ENCODE results near the gene RSU1. TPM values are rescaled to one million over a fixed set of nuclear protein-coding genes. Genes with fewer than 3 reads are reported as not detected.

Gene RSU1
- total RNA-seq, 4 donors from 2014 or later, result 41.4 to 58.7 (median 57.4) TPM

- WGBS, result 97% methylated on average over 2 of the region's 2 CpGs
- Histone ChIP-seq H3K27me3 (no peaks in the 10 kb centered on the region), H3K4me1 (no peaks in the 10 kb centered on the region), H3K27ac (no peak overlapping the region), H3K9me3 (no peaks in the 10 kb centered on the region), H3K4me3 (no peak overlapping the region), H3K36me3 (peaks cover 14% of the 10 kb centered on the region)
- TF ChIP-seq EP300 (IDR thresholded peaks at IDR 0.05) (no peak), POLR2AphosphoS5 (IDR thresholded peaks at IDR 0.05) (no peak), CTCF (IDR thresholded peaks at IDR 0.05) (no peak), POLR2A (IDR thresholded peaks at IDR 0.05) (no peak)
- no peak for DNase-seq (ENCODE audit: low spot score in 2 of 2)
Measured at GRCh38 chr10:16737420-16737819, 79.8 kb downstream of the RSU1 start.

GRCh38 chr10:16735671-16736070, 81.6 kb downstream of the RSU1 start:
- Histone ChIP-seq H3K27me3 (no peaks in the 10 kb centered on the region), H3K9me3 (no peaks in the 10 kb centered on the region), H3K4me1 (no peaks in the 10 kb centered on the region), H3K36me3 (peaks cover 11% of the 10 kb centered on the region), H3K4me3 (no peak overlapping the region), H3K27ac (no peak overlapping the region)
- WGBS, result 90% methylated on average over 3 of the region's 3 CpGs
- DNase-seq (ENCODE audit: low spot score in 2 of 2), result no peak
- no peak for TF ChIP-seq POLR2AphosphoS5 (IDR thresholded peaks at IDR 0.05)
- TF ChIP-seq EP300 (IDR thresholded peaks at IDR 0.05), result no peak
- TF ChIP-seq CTCF (IDR thresholded peaks at IDR 0.05), result no peak
- no peak for TF ChIP-seq POLR2A (IDR thresholded peaks at IDR 0.05)

- H3K9me3 ChIP-seq, result no peaks in the 10 kb centered on the region
- TF ChIP-seq EP300 (IDR thresholded peaks at IDR 0.05), result no peak
- TF ChIP-seq CTCF (IDR thresholded peaks at IDR 0.05), result no peak
- TF ChIP-seq POLR2A (IDR thresholded peaks at IDR 0.05), result no peak
- no peak for TF ChIP-seq POLR2AphosphoS5 (IDR thresholded peaks at IDR 0.05)
- H3K4me3 ChIP-seq, result no peak overlapping the region
- H3K4me1 ChIP-seq, result no peaks in the 10 kb centered on the region
- peaks cover 5% of the 10 kb centered on the region for H3K36me3 ChIP-seq
- H3K27me3 ChIP-seq, result no peaks in the 10 kb centered on the region
- no peak for DNase-seq (ENCODE audit: low spot score in 2 of 2)
- no peak overlapping the region for H3K27ac ChIP-seq
Measured at GRCh38 chr10:16732376-16732775, 84.8 kb downstream of the RSU1 start.

- over 99% methylated on average over 5 of the region's 5 CpGs for WGBS
- no peaks in the 10 kb centered on the region for H3K4me1 ChIP-seq
- H3K27me3 ChIP-seq, result no peaks in the 10 kb centered on the region
- H3K4me3 ChIP-seq, result no peak overlapping the region
- no peaks in the 10 kb centered on the region for H3K9me3 ChIP-seq
- DNase-seq (ENCODE audit: low spot score in 2 of 2), result no peak
- TF ChIP-seq POLR2AphosphoS5 (IDR thresholded peaks at IDR 0.05) (no peak), CTCF (IDR thresholded peaks at IDR 0.05) (no peak), EP300 (IDR thresholded peaks at IDR 0.05) (no peak), POLR2A (IDR thresholded peaks at IDR 0.05) (no peak)
- H3K27ac ChIP-seq, result no peak overlapping the region
- H3K36me3 ChIP-seq, result peaks cover 11% of the 10 kb centered on the region
Measured at GRCh38 chr10:16728266-16728665, 89.0 kb downstream of the RSU1 start.

- Histone ChIP-seq H3K36me3 (peaks cover 11% of the 10 kb centered on the region), H3K27me3 (no peaks in the 10 kb centered on the region), H3K4me3 (no peak overlapping the region), H3K9me3 (no peaks in the 10 kb centered on the region), H3K4me1 (no peaks in the 10 kb centered on the region), H3K27ac (no peak overlapping the region)
- TF ChIP-seq POLR2A (IDR thresholded peaks at IDR 0.05) (no peak), CTCF (IDR thresholded peaks at IDR 0.05) (no peak), POLR2AphosphoS5 (IDR thresholded peaks at IDR 0.05) (no peak), EP300 (IDR thresholded peaks at IDR 0.05) (no peak)
- no peak for DNase-seq (ENCODE audit: low spot score in 2 of 2)
- WGBS, result 97% methylated on average over 8 of the region's 8 CpGs
Measured at GRCh38 chr10:16727666-16728065, 89.6 kb downstream of the RSU1 start.

All from suprapubic skin (tissue), 4 donors.